Measurements from ENCODE around the gene VAPA. TPM values are rescaled to one million over a fixed set of nuclear protein-coding genes. Genes with fewer than 3 reads are reported as not detected.

VAPA gene
- total and polyA plus RNA-seq, 9 of the 15 experiments (the other 6 are each of a cell fraction or from before 2014, with no cell fraction given): 219 to 902 (median 526) TPM

DNA sequence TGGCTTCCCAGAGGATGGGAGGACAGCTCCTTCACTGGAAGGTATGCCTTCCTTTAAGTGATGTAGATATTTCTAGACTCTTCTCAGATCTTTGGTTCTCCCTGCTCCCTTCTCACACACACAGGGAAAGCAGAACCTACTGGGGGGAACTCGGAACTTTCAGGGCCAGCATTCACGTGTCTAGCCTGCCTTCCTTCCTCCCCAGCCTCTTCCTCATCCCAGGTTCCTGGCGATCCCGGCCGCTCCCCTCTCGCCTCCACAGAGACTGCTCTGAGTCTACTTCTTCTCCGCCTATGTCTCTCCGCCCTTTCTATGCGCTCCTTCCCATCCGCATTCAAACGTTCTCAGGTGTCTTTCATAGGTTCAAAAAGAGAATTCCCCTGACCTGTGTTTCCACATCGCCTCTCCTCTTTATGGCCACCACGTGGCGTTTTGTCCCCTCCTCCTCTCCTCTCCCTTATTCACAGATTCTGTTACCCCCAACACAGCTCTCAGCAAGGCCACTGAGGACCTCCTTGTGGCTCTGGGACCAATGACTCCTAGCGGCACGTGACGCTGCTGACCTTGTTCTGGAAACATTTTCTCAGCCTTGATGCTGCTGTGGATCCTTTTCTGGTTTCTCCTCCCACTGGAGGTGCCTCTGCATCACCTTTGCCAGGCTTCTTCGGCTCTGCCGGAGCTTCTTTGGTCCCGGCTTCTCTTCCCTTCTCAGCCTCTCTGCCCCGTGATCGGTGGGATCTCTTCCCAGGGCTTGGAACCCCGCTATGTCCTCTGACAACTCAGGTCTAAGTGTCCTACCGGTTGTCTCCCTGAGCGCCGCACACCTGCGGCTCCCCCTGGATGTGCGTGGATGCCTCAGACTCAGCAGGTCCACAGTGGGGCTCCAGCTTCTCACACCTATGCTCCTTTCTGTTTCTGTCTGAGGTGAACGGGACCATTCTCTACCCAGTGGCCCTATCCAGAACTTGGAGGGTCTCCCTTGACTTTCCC lies 77.5 kb downstream of the VAPA start:
- intact Hi-C loops (cut with micrococcal nuclease) (no loop called here), in situ Hi-C loops (cut with MboI) (no loop called here)
- Histone ChIP-seq H3K9ac (ENCODE audit: insufficient read depth in 1 of 2, low read depth in 2 of 2, low read length in 2 of 2) (no peak overlapping the region), H3K27ac (ENCODE audit: extremely low read depth, low read depth, low read length) (no peak overlapping the region), H3K4me2 (ENCODE audit: insufficient read depth, low read length) (no peak overlapping the region), H2AFZ (ENCODE audit: low read depth, low read length) (no peak overlapping the region), H3K9me1 (ENCODE audit: control insufficient read depth, insufficient read depth, low read length) (no peaks in the 10 kb centered on the region), H3K4me3 (no peak overlapping the region), H3K4me1 (replicated peaks in 1 of 2; ENCODE audit: control insufficient read depth in 2 of 2, insufficient read depth in 2 of 2, low read length in 2 of 2) (peaks cover 6% of the 10 kb centered on the region in 2 experiments; a peak in 3 of 5 replicates), H3K36me3 (ENCODE audit: control insufficient read depth, insufficient read depth, low read length) (no peaks in the 10 kb centered on the region), H4K20me1 (replicated peaks; ENCODE audit: control insufficient read depth, insufficient read depth, low read length) (0 out of 2 replicates have a peak, but pooled peaks cover 3% of the 10 kb centered on the region), H3K9me3 (replicated peaks; ENCODE audit: control insufficient read depth, insufficient read depth, low read depth, low read length) (no peaks in the 10 kb centered on the region), H3K79me2 (ENCODE audit: control insufficient read depth, insufficient read depth, low read length) (no peaks in the 10 kb centered on the region), H3K27me3 (ENCODE audit: control insufficient read depth in 2 of 2, insufficient read depth in 2 of 2, low read length in 2 of 2) (peaks cover 67 to 89% of the 10 kb centered on the region in 2 experiments)
- no peak for FAIRE-seq
- WGBS (ENCODE audit: insufficient coverage, low coverage, missing lambda C conversion rate): 13% methylated on average over 28 of the region's 29 CpGs
- ChIA-PET CTCF (ENCODE audit: low intra/inter-chr PET ratio) (no interaction called here), POLR2A (interaction anchor here (0.5 to 0.7 kb wide), 2 partner anchors 8 to 275 kb away, joined by 3 read pairs; no protein-coding TSS in a partner anchor)
- BruUV-seq (replicated peaks): no TSS peak
- DNase-seq (ENCODE audit: extremely low read depth in 1 of 4, low spot score in 3 of 4): no peak
- TF ChIP-seq SP2 (IDR thresholded peaks at IDR 0.05; ENCODE audit: extremely low read depth, low read depth, low read length, poor library complexity, severe bottlenecking): no peak
- TF ChIP-seq, protein P1, sequence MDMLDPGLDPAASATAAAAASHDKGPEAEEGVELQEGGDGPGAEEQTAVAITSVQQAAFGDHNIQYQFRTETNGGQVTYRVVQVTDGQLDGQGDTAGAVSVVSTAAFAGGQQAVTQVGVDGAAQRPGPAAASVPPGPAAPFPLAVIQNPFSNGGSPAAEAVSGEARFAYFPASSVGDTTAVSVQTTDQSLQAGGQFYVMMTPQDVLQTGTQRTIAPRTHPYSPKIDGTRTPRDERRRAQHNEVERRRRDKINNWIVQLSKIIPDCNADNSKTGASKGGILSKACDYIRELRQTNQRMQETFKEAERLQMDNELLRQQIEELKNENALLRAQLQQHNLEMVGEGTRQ (CRISPR knock-in tag; IDR thresholded peaks at IDR 0.05): peak; percentile 55
- no peak for TF ChIP-seq FOXM1 (IDR thresholded peaks at IDR 0.05; ENCODE audit: low read depth)
- TF ChIP-seq FOXM1 (CRISPR knock-in tag; IDR thresholded peaks at IDR 0.05; ENCODE audit: low read depth): no peak
- TF ChIP-seq, protein P2, sequence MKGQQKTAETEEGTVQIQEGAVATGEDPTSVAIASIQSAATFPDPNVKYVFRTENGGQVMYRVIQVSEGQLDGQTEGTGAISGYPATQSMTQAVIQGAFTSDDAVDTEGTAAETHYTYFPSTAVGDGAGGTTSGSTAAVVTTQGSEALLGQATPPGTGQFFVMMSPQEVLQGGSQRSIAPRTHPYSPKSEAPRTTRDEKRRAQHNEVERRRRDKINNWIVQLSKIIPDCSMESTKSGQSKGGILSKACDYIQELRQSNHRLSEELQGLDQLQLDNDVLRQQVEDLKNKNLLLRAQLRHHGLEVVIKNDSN (CRISPR knock-in tag; IDR thresholded peaks at IDR 0.05): peak; percentile 35; the same call in 1 of the 2 replicates
- peak; percentile 78 for TF ChIP-seq BHLHE40 (IDR thresholded peaks at IDR 0.05; ENCODE audit: low read length)
- TF ChIP-seq, protein P3, sequence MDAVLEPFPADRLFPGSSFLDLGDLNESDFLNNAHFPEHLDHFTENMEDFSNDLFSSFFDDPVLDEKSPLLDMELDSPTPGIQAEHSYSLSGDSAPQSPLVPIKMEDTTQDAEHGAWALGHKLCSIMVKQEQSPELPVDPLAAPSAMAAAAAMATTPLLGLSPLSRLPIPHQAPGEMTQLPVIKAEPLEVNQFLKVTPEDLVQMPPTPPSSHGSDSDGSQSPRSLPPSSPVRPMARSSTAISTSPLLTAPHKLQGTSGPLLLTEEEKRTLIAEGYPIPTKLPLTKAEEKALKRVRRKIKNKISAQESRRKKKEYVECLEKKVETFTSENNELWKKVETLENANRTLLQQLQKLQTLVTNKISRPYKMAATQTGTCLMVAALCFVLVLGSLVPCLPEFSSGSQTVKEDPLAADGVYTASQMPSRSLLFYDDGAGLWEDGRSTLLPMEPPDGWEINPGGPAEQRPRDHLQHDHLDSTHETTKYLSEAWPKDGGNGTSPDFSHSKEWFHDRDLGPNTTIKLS (IDR thresholded peaks at IDR 0.05; ENCODE audit: borderline replicate concordance, low read depth): no peak
- TF ChIP-seq ARID1B (IDR thresholded peaks at IDR 0.05): no peak
- TF ChIP-seq CBX2 (IDR thresholded peaks at IDR 0.05; ENCODE audit: insufficient read depth, low read length, poor library complexity, severe bottlenecking): no peak
- TF ChIP-seq COPS2 (conservative IDR thresholded peaks at IDR 0.05): no peak
- TF ChIP-seq FOXA3 (CRISPR knock-in tag; conservative IDR thresholded peaks at IDR 0.05 in 1 of 2, IDR thresholded peaks at IDR 0.05 in 1 of 2): no peak
- TF ChIP-seq, protein P4, sequence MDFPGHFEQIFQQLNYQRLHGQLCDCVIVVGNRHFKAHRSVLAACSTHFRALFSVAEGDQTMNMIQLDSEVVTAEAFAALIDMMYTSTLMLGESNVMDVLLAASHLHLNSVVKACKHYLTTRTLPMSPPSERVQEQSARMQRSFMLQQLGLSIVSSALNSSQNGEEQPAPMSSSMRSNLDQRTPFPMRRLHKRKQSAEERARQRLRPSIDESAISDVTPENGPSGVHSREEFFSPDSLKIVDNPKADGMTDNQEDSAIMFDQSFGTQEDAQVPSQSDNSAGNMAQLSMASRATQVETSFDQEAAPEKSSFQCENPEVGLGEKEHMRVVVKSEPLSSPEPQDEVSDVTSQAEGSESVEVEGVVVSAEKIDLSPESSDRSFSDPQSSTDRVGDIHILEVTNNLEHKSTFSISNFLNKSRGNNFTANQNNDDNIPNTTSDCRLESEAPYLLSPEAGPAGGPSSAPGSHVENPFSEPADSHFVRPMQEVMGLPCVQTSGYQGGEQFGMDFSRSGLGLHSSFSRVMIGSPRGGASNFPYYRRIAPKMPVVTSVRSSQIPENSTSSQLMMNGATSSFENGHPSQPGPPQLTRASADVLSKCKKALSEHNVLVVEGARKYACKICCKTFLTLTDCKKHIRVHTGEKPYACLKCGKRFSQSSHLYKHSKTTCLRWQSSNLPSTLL (IDR thresholded peaks at IDR 0.05): no peak
- ATAC-seq: no peak
